GM10266 (cell line): ENCODE measurements around the gene RCAN1.

ENCODE experiments used
- DNase-seq: peaks from one replicate; pipeline ENCODE4 v3.0.0; 2012; ENCODE audit errors: extremely low spot score
- CTCF ChIP-seq: IDR thresholded peaks from 2 replicates; pipeline ENCODE4 v1.5.1; 2012; ENCODE audit warnings: mild to moderate bottlenecking, low read depth; ENCODE audit not compliant: control insufficient read depth, insufficient read depth; ENCODE audit errors: missing control alignments

Gene RCAN1

GRCh38 chr21:34517039-34517438, 97.9 kb downstream of the RCAN1 start:
- DNase-seq = no peak
- no peak for TF ChIP-seq CTCF

- DNase-seq = no peak
- TF ChIP-seq CTCF = no peak
Observed at GRCh38 chr21:34514576-34515115, 100.3 kb downstream of the RCAN1 start.

GRCh38 chr21:34513129-34513675, 101.7 kb downstream of the RCAN1 start:
- no peak for DNase-seq
- no peak for TF ChIP-seq CTCF

- no peak for DNase-seq
- TF ChIP-seq CTCF = no peak
Observed at GRCh38 chr21:34511787-34512455, 103.0 kb downstream of the RCAN1 start, which contains the start of gene KCNE1. KCNE1 (minus strand) TSS chr21:34512210; CDS start chr21:34449634, 62,576 bp downstream.

GRCh38 chr21:34511181-34511580, 103.7 kb downstream of the RCAN1 start:
- no peak for TF ChIP-seq CTCF
- DNase-seq = no peak

GRCh38 chr21:34510148-34511142, 104.5 kb downstream of the RCAN1 start:
- peak; percentile 91 for TF ChIP-seq CTCF
- DNase-seq = peak; percentile 75

- DNase-seq = peak; percentile 23
- peak; percentile 53 for TF ChIP-seq CTCF
Observed at GRCh38 chr21:34509151-34509550, 105.8 kb downstream of the RCAN1 start.
